ENCODE measurements around the gene GRB14. TPM values are rescaled to one million over a fixed set of nuclear protein-coding genes. Genes with fewer than 3 reads are reported as not detected.

Gene GRB14
- total and polyA plus RNA-seq, 10 of the 15 experiments (the other 5 are each of a cell fraction or from before 2014, with no cell fraction given): not detected

GRCh38 chr2:164662066-164662465 is 40.8 kb upstream of the GRB14 start (continued):
- TF ChIP-seq ETV6 (conservative IDR thresholded peaks at IDR 0.05 in 1 of 2, IDR thresholded peaks at IDR 0.05 in 1 of 2; ENCODE audit: borderline replicate concordance in 1 of 2, low read depth in 1 of 2) (no peak), REST (IDR thresholded peaks at IDR 0.05; ENCODE audit: low read depth, low read length) (no peak), NFXL1 (IDR thresholded peaks at IDR 0.05; ENCODE audit: borderline replicate concordance) (no peak), MXI1 (IDR thresholded peaks at IDR 0.05; ENCODE audit: low read depth, low read length) (no peak), RELA (IDR thresholded peaks at IDR 0.05; ENCODE audit: borderline replicate concordance, partially characterized antibody) (no peak), POLR2AphosphoS5 (IDR thresholded peaks at IDR 0.05; ENCODE audit: low read length) (no peak), BMI1 (IDR thresholded peaks at IDR 0.05; ENCODE audit: borderline replicate concordance) (no peak), JUND (IDR thresholded peaks at IDR 0.05; ENCODE audit: low read depth, low read length) (no peak), SIN3A (IDR thresholded peaks at IDR 0.05; ENCODE audit: low read depth, low read length) (no peak)

- Histone ChIP-seq H3K36me3 (ENCODE audit: control insufficient read depth in 2 of 2, insufficient read depth in 2 of 2, low read length in 1 of 2) (no peaks in the 10 kb centered on the region), H2AFZ (ENCODE audit: control insufficient read depth, low read depth, low read length) (no peak overlapping the region), H3K9ac (ENCODE audit: control insufficient read depth, insufficient read depth, low read length) (no peak overlapping the region), H3K27ac (ENCODE audit: control insufficient read depth, insufficient read depth) (no peak overlapping the region), H4K20me1 (ENCODE audit: control insufficient read depth, insufficient read depth) (no peaks in the 10 kb centered on the region), H3K4me2 (ENCODE audit: control insufficient read depth, insufficient read depth) (no peak overlapping the region), H3K9me3 (replicated peaks; ENCODE audit: control insufficient read depth, insufficient read depth, low read length) (no peaks in the 10 kb centered on the region), H3K79me2 (ENCODE audit: control insufficient read depth, insufficient read depth, low read length) (no peaks in the 10 kb centered on the region), H3K4me3 (no peak overlapping the region), H3K27me3 (replicated peaks in 1 of 2; ENCODE audit: control insufficient read depth in 2 of 2, insufficient read depth in 2 of 2, low read length in 1 of 2) (no peaks in the 10 kb centered on the region), H3K4me1 (ENCODE audit: control insufficient read depth, insufficient read depth, low read length) (no peaks in the 10 kb centered on the region)
- ATAC-seq (no peak), DNase-seq (ENCODE audit: low read depth, low spot score) (no peak), FAIRE-seq (no peak)
- ChIA-PET RAD21 (ENCODE audit: unreplicated experiment) (no interaction called here), POLR2A (no interaction called here), CTCF (no interaction called here), SMC1A (ENCODE audit: uncharacterized antibody, unreplicated experiment) (no interaction called here)
- intact Hi-C loops (cut with micrococcal nuclease; ENCODE audit: unreplicated experiment): no loop called here
- no TSS peak for BruUV-seq (replicated peaks)
- in situ Hi-C loops (cut with MboI): no loop called here
- no peak for TF ChIP-seq CREB1 (IDR thresholded peaks at IDR 0.05; ENCODE audit: low read depth)
- TF ChIP-seq, protein P1, sequence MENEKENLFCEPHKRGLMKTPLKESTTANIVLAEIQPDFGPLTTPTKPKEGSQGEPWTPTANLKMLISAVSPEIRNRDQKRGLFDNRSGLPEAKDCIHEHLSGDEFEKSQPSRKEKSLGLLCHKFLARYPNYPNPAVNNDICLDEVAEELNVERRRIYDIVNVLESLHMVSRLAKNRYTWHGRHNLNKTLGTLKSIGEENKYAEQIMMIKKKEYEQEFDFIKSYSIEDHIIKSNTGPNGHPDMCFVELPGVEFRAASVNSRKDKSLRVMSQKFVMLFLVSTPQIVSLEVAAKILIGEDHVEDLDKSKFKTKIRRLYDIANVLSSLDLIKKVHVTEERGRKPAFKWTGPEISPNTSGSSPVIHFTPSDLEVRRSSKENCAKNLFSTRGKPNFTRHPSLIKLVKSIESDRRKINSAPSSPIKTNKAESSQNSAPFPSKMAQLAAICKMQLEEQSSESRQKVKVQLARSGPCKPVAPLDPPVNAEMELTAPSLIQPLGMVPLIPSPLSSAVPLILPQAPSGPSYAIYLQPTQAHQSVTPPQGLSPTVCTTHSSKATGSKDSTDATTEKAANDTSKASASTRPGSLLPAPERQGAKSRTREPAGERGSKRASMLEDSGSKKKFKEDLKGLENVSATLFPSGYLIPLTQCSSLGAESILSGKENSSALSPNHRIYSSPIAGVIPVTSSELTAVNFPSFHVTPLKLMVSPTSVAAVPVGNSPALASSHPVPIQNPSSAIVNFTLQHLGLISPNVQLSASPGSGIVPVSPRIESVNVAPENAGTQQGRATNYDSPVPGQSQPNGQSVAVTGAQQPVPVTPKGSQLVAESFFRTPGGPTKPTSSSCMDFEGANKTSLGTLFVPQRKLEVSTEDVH (IDR thresholded peaks at IDR 0.05; ENCODE audit: low read depth, partially characterized antibody): no peak
- TF ChIP-seq, protein P2, sequence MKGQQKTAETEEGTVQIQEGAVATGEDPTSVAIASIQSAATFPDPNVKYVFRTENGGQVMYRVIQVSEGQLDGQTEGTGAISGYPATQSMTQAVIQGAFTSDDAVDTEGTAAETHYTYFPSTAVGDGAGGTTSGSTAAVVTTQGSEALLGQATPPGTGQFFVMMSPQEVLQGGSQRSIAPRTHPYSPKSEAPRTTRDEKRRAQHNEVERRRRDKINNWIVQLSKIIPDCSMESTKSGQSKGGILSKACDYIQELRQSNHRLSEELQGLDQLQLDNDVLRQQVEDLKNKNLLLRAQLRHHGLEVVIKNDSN (IDR thresholded peaks at IDR 0.05; ENCODE audit: borderline replicate concordance, extremely low read length, insufficient read depth, low read depth, low read length): no peak
- TF ChIP-seq E2F4 (IDR thresholded peaks at IDR 0.05; ENCODE audit: low read depth, low read length): no peak
- no peak for TF ChIP-seq TBL1XR1 (IDR thresholded peaks at IDR 0.05; ENCODE audit: low read depth, low read length)
These were observed 40.1 kb upstream of the GRB14 start for GRCh38 chr2:164661349-164661748.

All from GM12878 (cell line).